Activated naive CD8-positive, alpha-beta T cell treated with anti-CD3 and anti-CD28 coated beads, Interleukin-2, amount 50 U/mL, for 24 hours (primary cell): ENCODE measurements around the gene TMEM184A.
"Not testable (repeated sequence)": the region's sequence is repeated elsewhere in the genome, so short reads cannot be mapped to it uniquely, and the experiment has no call there.

ENCODE experiments used
- ATAC-seq: fragments of 150-1000 bp; cut with Tn5 transposase; one replicate; pipeline ENCODE4 v1.10.0; 2021
- DNase-seq: peaks from one replicate; pipeline ENCODE4 v3.0.0; 2021
- H3K27ac Mint-ChIP-seq: one replicate; pipeline ENCODE4 v1.8.0; 2021; ENCODE audit warnings: mild to moderate bottlenecking, mixed read lengths
- H3K27me3 Mint-ChIP-seq: one replicate; pipeline ENCODE4 v1.8.0; 2021; ENCODE audit warnings: mixed read lengths
- H3K36me3 Mint-ChIP-seq: one replicate; pipeline ENCODE4 v1.8.0; 2021; ENCODE audit warnings: low read depth, mixed read lengths
- H3K4me1 Mint-ChIP-seq: one replicate; pipeline ENCODE4 v1.8.0; 2021; ENCODE audit warnings: mixed read lengths
- H3K4me3 Mint-ChIP-seq: one replicate; pipeline ENCODE4 v1.8.0; 2021; ENCODE audit warnings: mild to moderate bottlenecking, moderate library complexity, mixed read lengths
- H3K9me3 Mint-ChIP-seq: one replicate; pipeline ENCODE4 v1.8.0; 2021; ENCODE audit warnings: mixed read lengths

The TMEM184A gene

GRCh38 chr7:1523844-1524243 is 32.2 kb downstream of the TMEM184A start:
- Mint-ChIP-seq H3K4me1 (peaks cover 4% of the 10 kb centered on the region), H3K27me3 (peaks cover 2% of the 10 kb centered on the region), H3K27ac (no peak overlapping the region), H3K36me3 (peaks cover 2% of the 10 kb centered on the region), H3K4me3 (no peak overlapping the region), H3K9me3 (peaks cover 6% of the 10 kb centered on the region)
- DNase-seq (no peak), ATAC-seq (no peak)

GRCh38 chr7:1523208-1523607 is 32.8 kb downstream of the TMEM184A start:
- ATAC-seq, result no peak
- peaks cover 2% of the 10 kb centered on the region for H3K27me3 Mint-ChIP-seq
- no peak overlapping the region for H3K27ac Mint-ChIP-seq

GRCh38 chr7:1521456-1521855 is 34.5 kb downstream of the TMEM184A start:
- DNase-seq (no peak), ATAC-seq (peak; percentile 31)
- H3K9me3 Mint-ChIP-seq, result peaks cover 6% of the 10 kb centered on the region
- H3K4me1 Mint-ChIP-seq, result peaks cover 4% of the 10 kb centered on the region
- H3K36me3 Mint-ChIP-seq, result peaks cover 2% of the 10 kb centered on the region
- peaks cover 2% of the 10 kb centered on the region for H3K27me3 Mint-ChIP-seq
- no peak overlapping the region for H3K27ac Mint-ChIP-seq
- H3K4me3 Mint-ChIP-seq, result no peak overlapping the region

More at GRCh38 chr7:1523208-1523607, 32.8 kb downstream of the TMEM184A start:
- Mint-ChIP-seq H3K9me3 (peaks cover 6% of the 10 kb centered on the region), H3K4me3 (no peak overlapping the region), H3K36me3 (peaks cover 2% of the 10 kb centered on the region), H3K4me1 (peaks cover 4% of the 10 kb centered on the region)
- DNase-seq, result no peak

GRCh38 chr7:1520539-1521234 is 35.3 kb downstream of the TMEM184A start:
- Mint-ChIP-seq H3K27ac (no peak overlapping the region), H3K27me3 (no peaks in the 10 kb centered on the region), H3K4me3 (no peak overlapping the region), H3K36me3 (peaks cover 2% of the 10 kb centered on the region), H3K4me1 (peaks cover 4% of the 10 kb centered on the region), H3K9me3 (peaks cover 6% of the 10 kb centered on the region)
- no peak for ATAC-seq
- DNase-seq, result no peak

- H3K27ac Mint-ChIP-seq, H3K27me3 Mint-ChIP-seq: not testable (repeated sequence)
Observed at GRCh38 chr7:1519322-1519922, 36.6 kb downstream of the TMEM184A start.

GRCh38 chr7:1516586-1517251 is 39.3 kb downstream of the TMEM184A start:
- Mint-ChIP-seq H3K9me3 (peaks cover 6% of the 10 kb centered on the region), H3K27me3 (no peaks in the 10 kb centered on the region), H3K27ac (no peak overlapping the region), H3K4me1 (peaks cover 26% of the 10 kb centered on the region), H3K36me3 (peaks cover 2% of the 10 kb centered on the region), H3K4me3 (no peak overlapping the region)
- no peak for DNase-seq
- ATAC-seq, result no peak

More at GRCh38 chr7:1519322-1519922, 36.6 kb downstream of the TMEM184A start:
- H3K4me1 Mint-ChIP-seq, DNase-seq, H3K9me3 Mint-ChIP-seq, ATAC-seq, H3K4me3 Mint-ChIP-seq, H3K36me3 Mint-ChIP-seq: not testable (repeated sequence)

- H3K4me1 Mint-ChIP-seq, result peaks cover 29% of the 10 kb centered on the region
- H3K36me3 Mint-ChIP-seq, H3K27me3 Mint-ChIP-seq, H3K9me3 Mint-ChIP-seq, H3K4me3 Mint-ChIP-seq, DNase-seq, ATAC-seq: not testable (repeated sequence)
- peak overlapping the region; percentile 49 for H3K27ac Mint-ChIP-seq
Observed at GRCh38 chr7:1515509-1515967, 40.5 kb downstream of the TMEM184A start.

GRCh38 chr7:1514995-1515401 is 41.0 kb downstream of the TMEM184A start:
- Mint-ChIP-seq H3K4me1 (peaks cover 29% of the 10 kb centered on the region), H3K27ac (no peak overlapping the region), H3K27me3 (no peaks in the 10 kb centered on the region), H3K9me3 (peaks cover 6% of the 10 kb centered on the region), H3K36me3 (no peaks in the 10 kb centered on the region), H3K4me3 (no peak overlapping the region)
- DNase-seq (no peak), ATAC-seq (no peak)

- H3K27me3 Mint-ChIP-seq, result peaks cover under 1% of the 10 kb centered on the region
- H3K4me3 Mint-ChIP-seq, result no peak overlapping the region
- ATAC-seq, result no peak
- no peak overlapping the region for H3K27ac Mint-ChIP-seq
- DNase-seq, result no peak
- no peaks in the 10 kb centered on the region for H3K36me3 Mint-ChIP-seq
- H3K9me3 Mint-ChIP-seq, result peaks cover 5% of the 10 kb centered on the region
- H3K4me1 Mint-ChIP-seq, result peaks cover 29% of the 10 kb centered on the region
Observed at GRCh38 chr7:1514407-1514806, 41.6 kb downstream of the TMEM184A start.

GRCh38 chr7:1513657-1514095 is 42.3 kb downstream of the TMEM184A start:
- DNase-seq, result no peak
- Mint-ChIP-seq H3K27ac (peak overlapping the region; percentile 54), H3K36me3 (no peaks in the 10 kb centered on the region), H3K4me1 (peaks cover 29% of the 10 kb centered on the region), H3K27me3 (peaks cover 2% of the 10 kb centered on the region), H3K9me3 (no peaks in the 10 kb centered on the region), H3K4me3 (no peak overlapping the region)
- ATAC-seq, result no peak

- ATAC-seq, result peak; percentile 68
- Mint-ChIP-seq H3K27me3 (peaks cover 2% of the 10 kb centered on the region), H3K4me1 (peaks cover 34% of the 10 kb centered on the region), H3K27ac (peak overlapping the region; percentile 54), H3K36me3 (no peaks in the 10 kb centered on the region), H3K4me3 (peak overlapping the region; percentile 43), H3K9me3 (no peaks in the 10 kb centered on the region)
- peak; percentile 51 for DNase-seq
Observed at GRCh38 chr7:1512781-1513656, 43.0 kb downstream of the TMEM184A start.

- no peak overlapping the region for H3K27ac Mint-ChIP-seq
- no peaks in the 10 kb centered on the region for H3K9me3 Mint-ChIP-seq
- no peak for DNase-seq
- H3K36me3 Mint-ChIP-seq, result no peaks in the 10 kb centered on the region
- H3K4me1 Mint-ChIP-seq, result peaks cover 41% of the 10 kb centered on the region
- no peak overlapping the region for H3K4me3 Mint-ChIP-seq
- no peak for ATAC-seq
- H3K27me3 Mint-ChIP-seq, result peaks cover 2% of the 10 kb centered on the region
Observed at GRCh38 chr7:1511444-1512422, 44.3 kb downstream of the TMEM184A start.

- DNase-seq, result no peak
- Mint-ChIP-seq H3K9me3 (no peaks in the 10 kb centered on the region), H3K4me3 (no peak overlapping the region), H3K36me3 (no peaks in the 10 kb centered on the region), H3K4me1 (peaks cover 47% of the 10 kb centered on the region), H3K27me3 (peaks cover 2% of the 10 kb centered on the region), H3K27ac (no peak overlapping the region)
- no peak for ATAC-seq
Observed at GRCh38 chr7:1510780-1511154, 45.2 kb downstream of the TMEM184A start.
